Naive thymus-derived CD8-positive, alpha-beta T cell (primary cell): ENCODE measurements around the gene ZNF66. TPM values are rescaled to one million over a fixed set of nuclear protein-coding genes. Genes with fewer than 3 reads are reported as not detected.
"Not testable (repeated sequence)": the region's sequence is repeated elsewhere in the genome, so short reads cannot be mapped to it uniquely, and the experiment has no call there.

Experiments used
- ATAC-seq, 2 donors: fragments of 150-1000 bp; cut with Tn5 transposase in 1 of 2; sonication (Bioruptor Pico), chemical (Tn5 transposase) in 1 of 2; 1 replicate in 1 of 2; 2 replicates in 1 of 2; pipeline ENCODE4 v1.10.0; 2021; ENCODE audit warnings: mild to moderate bottlenecking in 2 of 2, moderate library complexity in 2 of 2
- POLR2A ChIA-PET: fragments of 350-600 bp; sonication (Branson Sonifier 250); formaldehyde crosslinking; loops from one replicate; lab custom pipeline; 2021; ENCODE audit warnings: antibody characterized with exemption; lab: Charles Lee
- DNase-seq, 10 donors: peaks; one replicate each; pipeline versions ENCODE4 v3.0.0 to v3.0.0-alpha.2; 2020 to 2022
- H3K27ac Mint-ChIP-seq, 10 donors: one replicate each; pipeline ENCODE4 v1.8.0; 2020 to 2022; ENCODE audit warnings: mild to moderate bottlenecking in 10 of 10, mixed read lengths in 10 of 10, moderate library complexity in 4 of 10, inconsistent platforms in 1 of 10
- H3K27me3 Mint-ChIP-seq, 5 donors: one replicate each; pipeline ENCODE4 v1.8.0; 2021 to 2022; ENCODE audit warnings: mixed read lengths in 5 of 5
- H3K36me3 Mint-ChIP-seq, 3 donors: one replicate each; pipeline ENCODE4 v1.8.0; 2020 to 2022; ENCODE audit warnings: mixed read lengths in 3 of 3, mild to moderate bottlenecking in 2 of 3, inconsistent platforms in 1 of 3
- H3K4me1 Mint-ChIP-seq, 4 donors: one replicate each; pipeline ENCODE4 v1.8.0; 2021 to 2022; ENCODE audit warnings: mixed read lengths in 4 of 4
- H3K4me3 Mint-ChIP-seq, 10 donors: one replicate each; pipeline ENCODE4 v1.8.0; 2020 to 2022; ENCODE audit warnings: mild to moderate bottlenecking in 10 of 10, mixed read lengths in 10 of 10, moderate library complexity in 6 of 10, inconsistent platforms in 1 of 10
- H3K9me3 Mint-ChIP-seq, 9 donors: one replicate each; pipeline ENCODE4 v1.8.0; 2020 to 2022; ENCODE audit warnings: mixed read lengths in 9 of 9, mild to moderate bottlenecking in 3 of 9, inconsistent platforms in 1 of 9, moderate library complexity in 1 of 9
- polyA plus RNA-seq, 3 donors: library from polyadenylated mRNA; unstranded; fragments of 300-500 nt; fragmentation: Illumina TruSeq; gene quantifications; one replicate each; pipeline ENCODE4 v1.2.3, GENCODE V29; 2021
- total RNA-seq, 8 experiments: library from RNA in 2 of 8; stranded (reverse) in 2 of 8; gene quantifications; one replicate each; pipeline ENCODE4 v1.2.3 and lab custom pipeline; 2021 to 2026

The ZNF66 gene
- 10 to 100 TPM; 15.6 to 15.7 TPM for total RNA-seq
- polyA plus RNA-seq, result 1 to 10 TPM; 3.4 to 4.1 (median 3.6) TPM
- 4.0 to 19.2 (median 10.7) reads per million in 6 experiments for total RNA-seq (lab: John Stamatoyannopoulos, UW)

DNA sequence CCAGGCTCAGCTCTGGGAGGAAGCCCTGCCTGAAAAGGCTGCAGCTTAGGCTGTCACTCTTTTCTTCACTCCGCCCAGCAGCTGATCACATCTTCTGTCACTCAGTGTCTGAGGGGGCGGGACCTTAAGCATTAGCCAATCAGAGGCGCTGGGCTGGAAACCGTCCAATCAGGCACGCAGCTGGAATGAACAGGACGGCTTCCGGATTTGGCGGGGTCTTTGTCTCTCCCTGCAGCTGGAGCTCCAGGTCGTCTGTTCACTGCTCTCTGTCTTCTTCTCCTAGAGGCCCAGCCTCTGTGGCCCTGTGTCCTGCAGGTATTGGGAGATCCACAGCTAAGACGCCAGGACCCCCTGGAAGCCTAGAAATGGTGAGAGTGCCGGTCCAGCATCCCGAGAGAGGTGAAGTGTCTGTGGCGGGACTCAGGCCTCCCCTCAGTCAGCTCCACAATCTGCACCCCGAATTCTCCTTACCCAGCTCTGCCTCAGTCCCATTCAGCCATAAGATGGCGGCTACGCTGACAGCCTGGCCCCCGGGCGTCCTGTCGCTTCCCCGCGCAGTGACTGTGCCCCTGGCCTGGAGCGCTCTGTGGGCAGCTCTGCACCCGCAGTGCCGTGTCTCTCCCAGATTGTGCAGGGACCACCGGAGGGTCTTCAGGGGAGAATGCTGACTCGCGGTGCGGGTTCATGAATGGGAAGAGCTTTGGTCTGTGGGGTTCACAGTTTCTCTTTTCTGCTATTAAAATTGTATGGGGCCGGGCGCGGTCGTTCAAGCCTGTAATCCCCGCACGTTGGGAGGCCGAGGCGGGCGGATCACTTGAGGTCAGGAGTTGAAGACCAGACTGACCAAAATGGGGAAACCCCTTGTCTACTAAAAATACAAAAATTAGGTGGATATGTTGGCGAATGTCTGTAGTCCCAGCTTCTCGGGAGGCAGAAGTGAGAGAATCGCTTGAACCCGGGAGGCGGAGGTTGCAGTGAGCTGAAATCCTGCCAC is at the start of gene ZNF66:
Gene ZNF66, plus strand, starts transcription at position 222 of the 994 bp plus-strand sequence. Its CDS starts 144 bp downstream, at position 366.
- POLR2A ChIA-PET, result interaction anchor here (0.6 to 3.1 kb wide), 17 partner anchors 15 to 729 kb away, joined by 3 to 24 read pairs (median 5); partner anchors contain the start of genes ZNF430, ZNF431, ZNF493 and ZNF626
- Mint-ChIP-seq H3K27ac (peak within 1 kb of the TSS; percentile 93 to 99 (median 96)), H3K4me3 (peak within 1 kb of the TSS; percentile 92 to 100 (median 99)), H3K9me3 (peaks cover 0 to 31% (median 14%) of the 10 kb centered on the region in 9 donors), H3K4me1 (peaks cover 8 to 31% (median 23%) of the 10 kb centered on the region in 4 donors), H3K27me3 (no peaks in the 10 kb centered on the region), H3K36me3 (peaks cover 24 to 28% (median 27%) of the 10 kb centered on the region in 3 donors)
- ATAC-seq (peak; percentile 98), DNase-seq (peak; percentile 79 to 97 (median 95))

DNA sequence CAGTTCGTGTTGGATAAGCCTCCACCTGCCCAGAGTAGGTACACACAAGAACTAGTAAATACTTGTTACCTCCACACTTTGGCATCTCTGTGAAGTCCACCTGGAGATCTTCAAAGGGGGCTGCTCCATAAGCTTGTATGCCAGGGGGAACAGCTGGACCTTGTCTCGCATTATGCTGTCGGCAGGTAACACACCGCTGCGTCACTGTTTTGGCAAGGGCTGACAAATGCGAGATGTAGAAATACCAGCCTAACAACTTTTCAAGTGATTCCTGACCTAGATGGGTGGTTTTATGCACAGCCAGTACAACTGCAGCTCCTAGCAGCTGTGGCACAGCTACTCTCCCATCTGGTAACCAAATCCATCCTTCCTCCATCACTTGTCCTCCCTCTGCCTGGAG is 25.9 kb upstream of the ZNF66 start:
- H3K4me3 Mint-ChIP-seq, POLR2A ChIA-PET, ATAC-seq, H3K4me1 Mint-ChIP-seq, H3K36me3 Mint-ChIP-seq, H3K27ac Mint-ChIP-seq, DNase-seq: not testable (repeated sequence)
- peaks cover 0 to 10% (median 0%) of the 10 kb centered on the region in 5 donors for H3K27me3 Mint-ChIP-seq
- H3K9me3 Mint-ChIP-seq, result peaks cover 0 to 34% (median 19%) of the 10 kb centered on the region in 9 donors

DNA sequence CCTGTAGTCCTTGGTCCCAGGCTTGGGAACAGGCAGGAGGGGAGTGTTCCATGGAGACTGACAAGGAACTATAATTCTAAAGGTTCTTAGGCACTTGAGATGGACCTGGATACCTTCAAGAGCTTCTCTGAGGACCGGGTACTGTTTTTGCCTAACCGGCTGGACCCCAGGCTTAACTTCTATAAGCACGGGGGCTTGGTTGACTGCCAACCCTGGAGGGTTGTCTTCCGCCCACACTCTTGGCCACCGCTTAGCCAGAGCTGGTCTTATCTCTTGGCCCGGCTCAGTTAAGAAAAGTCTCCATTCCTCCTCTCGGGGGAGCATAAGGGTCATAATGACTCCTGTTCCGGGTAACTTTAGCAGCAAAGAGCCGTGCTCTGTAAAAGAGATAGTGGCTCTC is 23.8 kb upstream of the ZNF66 start:
- POLR2A ChIA-PET, H3K36me3 Mint-ChIP-seq, ATAC-seq, H3K27me3 Mint-ChIP-seq, DNase-seq, H3K4me1 Mint-ChIP-seq, H3K27ac Mint-ChIP-seq, H3K4me3 Mint-ChIP-seq: not testable (repeated sequence)
- peaks cover 0 to 29% (median 7%) of the 10 kb centered on the region in 9 donors for H3K9me3 Mint-ChIP-seq

DNA sequence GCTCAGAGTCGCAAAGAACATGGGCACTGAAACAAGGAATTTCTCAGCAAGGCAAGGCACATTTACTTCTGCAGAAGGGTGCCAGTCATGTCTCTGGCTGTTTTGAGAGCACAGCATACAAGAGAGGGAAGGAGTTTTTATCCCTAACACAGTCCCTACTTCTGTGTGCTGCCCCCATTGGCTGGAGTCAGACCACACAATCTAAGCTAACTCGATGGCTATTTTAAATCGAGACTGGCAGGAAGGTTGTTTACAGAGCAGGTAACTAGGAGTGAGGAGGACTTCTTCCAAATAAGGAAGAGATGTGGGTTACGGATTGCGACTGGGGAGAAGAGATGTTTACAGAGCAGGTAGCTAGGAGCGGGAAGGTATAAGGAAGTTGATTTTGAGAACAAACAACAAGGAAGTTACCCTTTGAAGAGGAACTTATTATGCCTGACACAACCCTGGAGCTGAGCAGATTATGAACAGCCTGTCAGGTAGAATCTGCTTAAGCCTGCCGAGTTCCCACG is 6.8 kb upstream of the ZNF66 start:
- H3K9me3 Mint-ChIP-seq, result peaks cover 14 to 61% (median 27%) of the 10 kb centered on the region in 9 donors
- H3K27me3 Mint-ChIP-seq, DNase-seq, ATAC-seq, POLR2A ChIA-PET, H3K4me1 Mint-ChIP-seq, H3K4me3 Mint-ChIP-seq: not testable (repeated sequence)
- H3K27ac Mint-ChIP-seq, result peak overlapping the region in 1 of 10 donors; percentile 13
- H3K36me3 Mint-ChIP-seq, result peaks cover 0 to 36% (median 6%) of the 10 kb centered on the region in 3 donors

DNA sequence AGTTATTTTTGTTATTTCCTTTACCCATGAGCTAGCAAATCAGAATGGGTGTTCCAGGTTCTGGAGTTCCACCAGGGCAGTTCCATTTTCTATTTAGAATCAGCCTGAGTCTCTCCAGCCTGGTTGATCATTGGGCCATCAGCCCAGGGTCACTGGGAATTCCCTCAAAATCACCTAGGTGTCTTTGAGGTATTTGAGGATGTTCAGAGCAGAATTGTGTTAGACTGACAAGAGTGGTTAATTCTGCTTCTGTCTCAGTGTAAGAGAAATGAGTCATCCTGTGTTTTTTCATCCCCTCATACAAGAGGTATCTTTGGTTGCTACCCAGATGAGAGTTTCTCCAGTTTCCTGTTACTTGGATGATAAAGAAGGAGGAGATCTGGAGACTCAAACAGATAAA is 11.7 kb downstream of the ZNF66 start:
- Mint-ChIP-seq H3K4me1 (peaks cover 0 to 4% (median 2%) of the 10 kb centered on the region in 4 donors), H3K9me3 (peaks cover 0 to 96% (median 34%) of the 10 kb centered on the region in 9 donors), H3K4me3 (no peak overlapping the region), H3K27ac (no peak overlapping the region), H3K36me3 (peaks cover 64 to 89% (median 66%) of the 10 kb centered on the region in 3 donors), H3K27me3 (no peaks in the 10 kb centered on the region)
- DNase-seq (no peak), ATAC-seq (no peak)
- POLR2A ChIA-PET, result no interaction called here

DNA sequence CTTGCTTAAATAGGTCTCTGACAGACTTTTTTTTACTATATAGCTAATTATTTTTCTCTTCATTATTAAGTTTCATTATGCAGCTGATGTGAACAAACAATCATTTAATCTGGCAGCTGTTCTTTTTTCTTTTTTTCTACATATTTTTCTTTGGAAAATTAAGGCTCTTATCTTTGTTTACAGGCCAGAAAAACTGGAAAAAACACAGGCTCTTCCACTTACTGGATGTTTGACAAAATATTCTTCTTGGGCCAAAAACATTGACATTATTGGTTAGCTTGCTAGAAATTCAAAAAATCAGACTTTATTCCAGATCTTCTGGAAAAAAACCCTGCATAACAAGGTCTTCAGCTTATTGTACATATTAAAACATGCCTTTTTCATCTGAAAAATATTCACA is 15.7 kb downstream of the ZNF66 start:
- Mint-ChIP-seq H3K27me3 (no peaks in the 10 kb centered on the region), H3K4me1 (peaks cover 0 to 1% (median 0%) of the 10 kb centered on the region in 4 donors), H3K36me3 (peaks cover 51 to 86% (median 62%) of the 10 kb centered on the region in 3 donors), H3K9me3 (peaks cover 8 to 89% (median 28%) of the 10 kb centered on the region in 9 donors), H3K4me3 (no peak overlapping the region), H3K27ac (no peak overlapping the region)
- DNase-seq (no peak), ATAC-seq (no peak)
- POLR2A ChIA-PET, result interaction anchor here (0.6 to 1.2 kb wide), 2 partner anchors 16 to 539 kb away, joined by 3 to 8 read pairs; partner anchors contain the start of gene ZNF66

DNA sequence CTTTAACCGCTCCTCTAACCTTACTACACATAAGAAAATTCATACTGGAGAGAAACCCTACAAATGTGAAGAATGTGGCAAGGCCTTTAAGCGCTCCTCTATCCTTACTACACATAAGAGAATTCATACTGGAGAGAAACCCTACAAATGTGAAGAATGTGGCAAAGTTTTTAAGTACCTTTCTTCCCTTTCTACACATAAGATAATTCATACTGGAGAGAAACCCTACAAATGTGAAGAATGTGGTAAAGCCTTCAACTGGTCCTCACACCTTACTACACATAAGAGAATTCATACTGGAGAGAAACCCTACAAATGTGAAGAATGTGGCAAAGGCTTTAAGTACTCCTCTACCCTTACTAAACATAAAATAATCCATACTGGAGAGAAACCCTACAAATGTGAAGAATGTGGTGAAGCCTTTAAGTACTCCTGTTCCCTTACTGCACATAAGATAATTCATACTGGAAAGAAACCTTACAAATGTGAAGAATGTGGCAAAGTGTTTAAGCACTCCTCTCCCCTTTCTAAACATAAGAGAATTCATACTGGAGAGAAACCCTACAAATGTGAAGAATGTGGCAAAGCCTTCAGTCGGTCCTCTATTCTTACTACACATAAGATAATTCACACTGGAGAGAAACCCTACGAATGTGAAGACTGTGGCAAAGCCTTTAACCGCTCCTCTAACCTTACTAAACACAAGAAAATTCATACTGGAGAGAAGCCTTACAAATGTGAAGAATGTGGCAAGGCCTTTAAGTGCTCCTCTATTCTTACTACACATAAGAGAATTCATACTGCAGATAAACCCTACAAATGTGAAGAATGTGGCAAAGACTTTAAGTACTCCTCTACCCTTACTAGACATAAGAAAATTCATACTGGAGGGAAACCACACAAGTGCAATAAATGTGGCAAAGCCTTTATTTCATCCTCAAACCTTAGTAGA is 30.5 kb downstream of the ZNF66 start:
- peak overlapping the region in 2 of 10 donors; percentile 4 to 51 for H3K4me3 Mint-ChIP-seq
- peak overlapping the region in 1 of 10 donors; percentile 19 for H3K27ac Mint-ChIP-seq
- peaks cover 10 to 92% (median 36%) of the 10 kb centered on the region in 9 donors for H3K9me3 Mint-ChIP-seq
- DNase-seq, ATAC-seq, POLR2A ChIA-PET, H3K27me3 Mint-ChIP-seq, H3K4me1 Mint-ChIP-seq: not testable (repeated sequence)
- H3K36me3 Mint-ChIP-seq, result peaks cover 44 to 66% (median 45%) of the 10 kb centered on the region in 3 donors

DNA sequence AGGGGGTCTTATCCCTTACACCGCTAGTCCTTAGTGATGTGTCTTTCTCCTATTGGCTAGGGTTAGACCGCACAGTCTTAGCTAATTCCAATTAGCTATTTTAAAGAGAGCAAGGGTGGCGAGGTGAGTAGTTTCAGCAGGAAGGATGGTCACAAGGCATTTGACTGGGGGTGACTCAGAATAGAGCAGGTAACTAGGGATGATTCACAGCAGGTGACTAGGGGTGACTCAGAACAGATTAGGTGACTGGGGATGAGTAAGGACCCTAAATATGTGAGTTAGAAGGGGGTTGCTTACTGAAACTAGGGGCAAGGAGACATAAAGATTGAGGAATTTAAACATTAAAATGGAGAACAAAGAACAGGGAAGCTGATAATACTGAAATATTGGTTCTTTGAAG is 64.3 kb downstream of the ZNF66 start:
- ATAC-seq (no peak), DNase-seq (no peak)
- Mint-ChIP-seq H3K27ac (no peak overlapping the region), H3K9me3 (peaks cover 0 to 92% (median 39%) of the 10 kb centered on the region in 9 donors), H3K4me1 (no peaks in the 10 kb centered on the region), H3K4me3 (no peak overlapping the region), H3K27me3 (no peaks in the 10 kb centered on the region), H3K36me3 (peaks cover 0 to 36% (median 25%) of the 10 kb centered on the region in 3 donors)
- POLR2A ChIA-PET, result no interaction called here

Other genes with a start within 250 kb of the ZNF66 start
- gene ZNF737, start 210.5 kb upstream of the ZNF66 start, total RNA-seq, result 10 to 100 TPM; 48.8 to 52.9 TPM
- 10 to 100 TPM; 10.7 to 15.1 (median 10.8) TPM for gene ZNF737, start 210.5 kb upstream of the ZNF66 start, polyA plus RNA-seq
- gene ZNF626, start 114.7 kb upstream of the ZNF66 start, total RNA-seq, result 10 to 100 TPM; 17.1 to 17.8 TPM
- 10 to 100 TPM in 1 of 3 donors, 1 to 10 TPM in 2; 4.8 to 13.7 (median 8.8) TPM for gene ZNF626, start 114.7 kb upstream of the ZNF66 start, polyA plus RNA-seq
- 10 to 100 TPM; 10.6 to 12.5 TPM for gene ZNF85, start 146.9 kb downstream of the ZNF66 start, total RNA-seq
- 10 to 100 TPM in 1 of 3 donors, 1 to 10 TPM in 2; 5.8 to 11.1 (median 6.4) TPM for gene ZNF85, start 146.9 kb downstream of the ZNF66 start, polyA plus RNA-seq
- 10 to 100 TPM; 49.3 to 49.4 TPM for gene ZNF430, start 244.4 kb downstream of the ZNF66 start, total RNA-seq
- 10 to 100 TPM; 48.7 to 55.7 (median 53.9) TPM for gene ZNF430, start 244.4 kb downstream of the ZNF66 start, polyA plus RNA-seq